SK-N-MC (cell line): ENCODE results near the gene NDUFAF8.

Source experiments
- EZH2 ChIP-seq: fragments of 200-600 bp; sonication (generic); IDR thresholded peaks from one replicate; pipeline ENCODE4 v1.6.1; 2017; ENCODE audit warnings: antibody characterized with exemption
- POLR2AphosphoS5 ChIP-seq: IDR thresholded peaks from 2 replicates; pipeline ENCODE4 v1.6.1; 2012; ENCODE audit warnings: mild to moderate bottlenecking, low read depth, low read length, borderline replicate concordance

DNA sequence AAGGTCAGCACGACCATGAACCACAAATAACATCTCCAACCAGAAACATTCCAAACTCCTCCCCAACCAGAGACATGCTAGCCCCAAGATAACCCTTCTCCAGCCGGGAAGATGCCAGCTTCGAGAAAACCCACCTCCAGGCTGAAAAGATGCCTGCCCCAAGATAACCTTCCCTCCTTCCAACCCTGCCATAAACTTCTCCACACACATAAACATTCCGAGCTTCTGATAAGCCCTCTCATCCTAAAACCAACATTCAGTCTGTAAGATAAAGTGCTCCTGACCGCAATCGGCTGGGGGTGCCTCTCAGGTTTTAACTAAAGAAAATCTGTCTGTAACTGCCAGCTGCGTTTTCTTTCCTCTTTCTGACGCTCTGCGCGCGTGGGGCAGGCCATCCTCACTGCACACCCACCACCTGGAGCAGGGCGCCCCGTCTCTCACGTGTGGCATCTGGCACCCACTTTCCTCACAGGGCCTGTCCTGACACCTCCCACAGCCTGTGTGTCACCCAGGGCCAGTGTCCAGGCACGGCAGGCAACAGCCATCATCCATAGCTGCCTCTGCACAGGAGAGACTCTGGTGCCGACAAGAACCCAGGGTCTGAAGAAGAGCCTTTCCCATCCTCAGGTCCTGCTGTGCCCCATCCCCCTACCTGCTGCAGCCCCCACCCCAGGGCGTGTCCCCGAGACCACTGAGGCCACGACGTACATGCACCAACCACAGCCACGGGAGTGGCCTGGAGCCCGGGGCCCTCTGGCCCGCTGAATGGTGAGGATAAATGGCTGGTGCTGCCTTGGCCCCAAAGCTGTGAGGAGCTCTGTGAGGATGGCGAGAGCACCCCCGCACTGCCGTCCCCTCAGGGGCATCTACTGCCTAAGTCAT, 3.9 kb upstream of the NDUFAF8 start:
- no peak for TF ChIP-seq POLR2AphosphoS5
- no peak for TF ChIP-seq EZH2
